NCI-H82 treated with DMSO at 0.1 percent for 48 hours (cell line): ENCODE data around the gene PHF21B.
A peak's percentile ranks its signal among the peaks of the same experiment; 100 is the strongest.
"Not testable (repeated sequence)": the region's sequence is repeated elsewhere in the genome, so short reads cannot be mapped to it uniquely, and the experiment has no call there.

ENCODE experiments used
- DNase-seq: peaks from one replicate; lab custom pipeline; 2025; ENCODE audit not compliant: unreplicated experiment; lab: John Stamatoyannopoulos, UW

Gene PHF21B

GRCh38 chr22:44881624-44882023 lies 128.2 kb downstream of the PHF21B start:
- DNase-seq: no peak

- no peak for DNase-seq
Measured at GRCh38 chr22:44880610-44881290, 129.1 kb downstream of the PHF21B start.

GRCh38 chr22:44879301-44879680 lies 130.5 kb downstream of the PHF21B start:
- no peak for DNase-seq

- DNase-seq: no peak
Measured at GRCh38 chr22:44878483-44879300, 131.1 kb downstream of the PHF21B start.

- no peak for DNase-seq
Measured at GRCh38 chr22:44876921-44877320, 132.9 kb downstream of the PHF21B start.

GRCh38 chr22:44871782-44872181 lies 138.0 kb downstream of the PHF21B start:
- no peak for DNase-seq

- peak; percentile 28 for DNase-seq
Measured at GRCh38 chr22:44870021-44870420, 139.8 kb downstream of the PHF21B start.

- no peak for DNase-seq
Measured at GRCh38 chr22:44869196-44869595, 140.6 kb downstream of the PHF21B start.

GRCh38 chr22:44865193-44866057 lies 144.4 kb downstream of the PHF21B start:
- DNase-seq: no peak

GRCh38 chr22:44862981-44863860 lies 146.6 kb downstream of the PHF21B start:
- peak; percentile 60 for DNase-seq

- no peak for DNase-seq
Measured at GRCh38 chr22:44862281-44862680, 147.5 kb downstream of the PHF21B start.

GRCh38 chr22:44861245-44861644 lies 148.6 kb downstream of the PHF21B start:
- no peak for DNase-seq

GRCh38 chr22:44860311-44860710 lies 149.5 kb downstream of the PHF21B start:
- DNase-seq: peak; percentile 59

GRCh38 chr22:44859641-44860040 lies 150.2 kb downstream of the PHF21B start:
- no peak for DNase-seq

- DNase-seq: not testable (repeated sequence)
Measured at GRCh38 chr22:44858819-44859218, 151.0 kb downstream of the PHF21B start.

- no peak for DNase-seq
Measured at GRCh38 chr22:44855855-44856254, 153.9 kb downstream of the PHF21B start.

- DNase-seq: not testable (repeated sequence)
Measured at GRCh38 chr22:44854641-44855040, 155.2 kb downstream of the PHF21B start.

- DNase-seq: no peak
Measured at GRCh38 chr22:44850946-44851345, 158.9 kb downstream of the PHF21B start.

GRCh38 chr22:44848791-44849420 lies 160.9 kb downstream of the PHF21B start:
- DNase-seq: no peak

GRCh38 chr22:44848296-44848741 lies 161.5 kb downstream of the PHF21B start:
- DNase-seq: no peak
